OCI-LY3 (cell line): ENCODE data around the gene MED8.

Experiments used
- H2AFZ ChIP-seq: fragments of 200-600, 300-600 bp; shearing (Covaris generic); 2 replicates; pipeline ENCODE4 v1.6.0; 2014; ENCODE audit warnings: antibody characterized with exemption, low read depth, low read length
- H3K27ac ChIP-seq: fragments of 200-600, 300-600 bp; sonication (generic); 2 replicates; pipeline ENCODE4 v1.5.1; 2014; ENCODE audit warnings: mild to moderate bottlenecking, low read length, moderate library complexity, mixed read lengths
- H3K27me3 ChIP-seq: fragments of 200-600, 300-600 bp; sonication (generic); 2 replicates; pipeline ENCODE4 v1.6.1; 2014; ENCODE audit warnings: low read depth, low read length, mixed read lengths
- H3K36me3 ChIP-seq: fragments of 200-600, 300-600 bp; sonication (generic); replicated peaks from 2 replicates; pipeline ENCODE3; 2014; ENCODE audit warnings: low read depth, low read length, mixed read lengths
- H3K4me1 ChIP-seq: fragments of 300-600, 200-600 bp; sonication (generic); 2 replicates; pipeline ENCODE4 v1.6.1; 2014; ENCODE audit warnings: low read length, mixed read lengths
- H3K4me2 ChIP-seq: fragments of 200-600, 300-600 bp; sonication (generic); 2 replicates; pipeline ENCODE4 v1.6.1; 2014; ENCODE audit warnings: low read length, mixed read lengths
- H3K4me3 ChIP-seq: fragments of 300-600, 200-600 bp; sonication (generic); 2 replicates; pipeline ENCODE4 v1.5.1; 2014; ENCODE audit warnings: antibody characterized with exemption, mild to moderate bottlenecking, low read length, moderate library complexity
- H3K79me2 ChIP-seq: fragments of 300-600, 200-600 bp; shearing (Covaris generic); 2 replicates; pipeline ENCODE4 v1.6.1; 2014; ENCODE audit warnings: mild to moderate bottlenecking, low read length, mixed read lengths
- H3K9ac ChIP-seq: fragments of 300-600, 200-600 bp; shearing (Covaris generic); 2 replicates; pipeline ENCODE4 v1.6.0; 2014; ENCODE audit warnings: mild to moderate bottlenecking, low read length, moderate library complexity
- H3K9me3 ChIP-seq: fragments of 200-600, 300-600 bp; shearing (Covaris generic); 2 replicates; pipeline ENCODE4 v1.6.1; 2014; ENCODE audit warnings: low read length, mixed read lengths; ENCODE audit not compliant: insufficient read depth
- H4K20me1 ChIP-seq: fragments of 200-600, 300-600 bp; sonication (generic); 2 replicates; pipeline ENCODE4 v1.6.1; 2016; ENCODE audit warnings: low read length, mixed read lengths; ENCODE audit not compliant: insufficient read depth
- CTCF ChIP-seq: fragments of 200-600, 300-600 bp; sonication (generic); IDR thresholded peaks from 2 replicates; pipeline ENCODE4 v1.5.1; 2014; ENCODE audit warnings: antibody characterized with exemption, low read length, low read depth
- EZH2phosphoT487 ChIP-seq: fragments of 200-600 bp; shearing (Covaris generic); IDR thresholded peaks from 2 replicates; pipeline ENCODE4 v1.6.1; 2018; ENCODE audit warnings: antibody characterized with exemption, mixed run types, low read depth

MED8 gene

DNA sequence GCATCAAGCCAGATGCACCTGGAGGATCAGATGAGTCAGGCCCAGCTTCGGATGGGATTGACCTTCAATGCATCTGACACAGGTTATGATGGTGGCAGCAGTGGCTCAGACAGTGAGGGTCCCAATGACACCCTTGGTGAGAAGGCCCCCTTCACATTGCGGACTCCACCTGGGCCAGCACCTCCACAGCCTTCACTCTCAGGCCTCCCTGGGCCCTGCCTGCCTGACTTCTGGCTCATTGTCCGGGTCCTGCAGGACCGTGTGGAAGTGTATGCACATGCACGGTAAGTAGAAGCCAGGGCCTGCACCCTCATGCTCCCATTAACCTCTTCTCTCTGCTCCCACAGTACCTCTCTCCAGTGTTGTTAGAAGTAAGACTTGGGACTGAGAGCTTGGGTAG lies 43.3 kb upstream of the MED8 start:
- Histone ChIP-seq H3K9me3 (no peaks in the 10 kb centered on the region), H3K27me3 (no peaks in the 10 kb centered on the region), H3K27ac (no peak overlapping the region), H4K20me1 (no peaks in the 10 kb centered on the region), H3K36me3 (no peaks in the 10 kb centered on the region), H3K4me3 (no peak overlapping the region), H2AFZ (no peak overlapping the region), H3K4me2 (no peak overlapping the region), H3K4me1 (no peaks in the 10 kb centered on the region), H3K9ac (no peak overlapping the region), H3K79me2 (no peaks in the 10 kb centered on the region)
- no peak for TF ChIP-seq EZH2phosphoT487
- TF ChIP-seq CTCF: no peak

DNA sequence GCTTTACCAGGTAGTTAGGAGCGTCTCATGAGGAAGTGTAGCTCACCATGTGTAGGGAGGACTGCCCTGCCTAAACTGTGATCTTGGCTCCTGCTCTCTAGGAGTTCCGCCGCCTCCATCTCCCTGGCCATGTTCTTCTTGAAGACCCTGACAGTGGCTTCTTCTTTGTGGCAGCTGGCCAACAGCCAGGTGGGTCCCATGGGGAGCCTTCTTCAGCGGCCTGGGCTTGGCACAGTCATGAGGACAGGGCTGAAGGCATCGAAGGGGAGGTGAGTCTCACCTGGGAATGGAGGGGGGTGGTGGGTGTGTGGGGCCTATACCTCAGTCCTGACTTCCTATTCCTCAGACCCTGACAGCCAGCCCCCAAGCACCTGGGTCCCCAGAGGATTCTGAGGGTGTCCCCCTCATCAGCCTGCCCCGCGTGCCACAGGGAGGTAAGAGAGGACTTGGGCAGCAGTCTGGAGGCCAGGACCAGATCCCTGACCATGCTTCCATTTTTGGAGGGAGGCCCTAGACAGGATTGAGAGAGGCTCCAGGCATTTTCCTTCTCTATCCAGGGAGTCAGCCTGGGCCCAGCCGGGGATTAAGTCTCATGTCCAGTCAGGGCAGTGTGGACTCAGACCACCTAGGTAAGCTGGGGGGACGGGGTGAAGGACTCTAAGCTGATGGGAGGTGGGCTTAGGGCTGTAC lies 42.7 kb upstream of the MED8 start:
- Histone ChIP-seq H3K79me2 (no peaks in the 10 kb centered on the region), H3K9me3 (no peaks in the 10 kb centered on the region), H3K27me3 (no peaks in the 10 kb centered on the region), H3K9ac (no peak overlapping the region), H4K20me1 (no peaks in the 10 kb centered on the region), H3K27ac (no peak overlapping the region), H3K4me2 (no peak overlapping the region), H3K4me1 (no peaks in the 10 kb centered on the region), H2AFZ (no peak overlapping the region), H3K36me3 (no peaks in the 10 kb centered on the region), H3K4me3 (no peak overlapping the region)
- TF ChIP-seq EZH2phosphoT487: no peak
- TF ChIP-seq CTCF: no peak

DNA sequence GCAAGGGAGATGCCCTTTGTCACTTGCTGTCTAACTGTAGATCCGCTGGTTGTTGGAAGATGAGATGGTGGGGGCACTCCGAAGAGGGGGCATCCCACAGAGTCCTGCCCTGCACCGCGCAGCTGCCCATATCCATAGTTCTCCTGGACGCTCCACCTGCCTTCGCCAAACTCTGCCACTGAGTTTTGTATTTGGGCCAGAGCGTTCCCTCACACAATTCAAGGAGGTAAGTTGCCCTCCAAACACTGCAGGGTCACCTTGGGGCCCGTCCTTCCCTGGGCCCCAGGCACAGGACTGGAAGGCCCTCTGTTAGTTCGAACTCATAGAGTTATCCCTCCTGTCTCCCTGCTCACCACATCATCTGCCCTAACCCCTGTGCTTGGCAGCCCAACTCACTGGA lies 42.1 kb upstream of the MED8 start:
- Histone ChIP-seq H3K9me3 (no peaks in the 10 kb centered on the region), H3K4me3 (no peak overlapping the region), H2AFZ (no peak overlapping the region), H3K27ac (no peak overlapping the region), H3K27me3 (no peaks in the 10 kb centered on the region), H3K4me2 (no peak overlapping the region), H3K9ac (no peak overlapping the region), H4K20me1 (no peaks in the 10 kb centered on the region), H3K4me1 (no peaks in the 10 kb centered on the region), H3K79me2 (no peaks in the 10 kb centered on the region), H3K36me3 (no peaks in the 10 kb centered on the region)
- TF ChIP-seq CTCF (no peak), EZH2phosphoT487 (no peak)

DNA sequence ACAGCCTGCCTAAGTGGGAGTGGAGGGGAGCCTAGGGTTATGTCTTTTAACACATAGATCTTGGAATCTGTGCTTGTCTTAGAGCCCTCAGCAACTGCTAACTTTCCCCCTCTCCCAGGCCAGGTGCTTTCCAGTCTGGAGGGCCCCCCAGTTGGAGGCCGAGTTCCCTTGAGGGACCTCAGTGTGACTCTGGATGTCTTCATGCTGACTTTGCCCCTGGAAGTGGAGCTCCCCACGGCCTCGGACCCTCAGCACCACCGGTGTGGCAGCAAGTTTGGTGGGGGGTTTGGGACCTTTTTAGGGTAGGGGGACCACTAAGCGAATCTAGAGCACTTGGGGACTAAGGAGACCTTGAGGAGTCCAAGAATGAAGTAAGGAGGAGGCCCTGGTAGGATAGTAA lies 41.2 kb upstream of the MED8 start:
- H3K9me3 ChIP-seq: no peaks in the 10 kb centered on the region
- no peaks in the 10 kb centered on the region for H3K36me3 ChIP-seq
- H3K79me2 ChIP-seq: no peaks in the 10 kb centered on the region
- no peak overlapping the region for H3K4me2 ChIP-seq
- H3K4me1 ChIP-seq: no peaks in the 10 kb centered on the region
- TF ChIP-seq EZH2phosphoT487 (no peak), CTCF (no peak)
- H3K27me3 ChIP-seq: no peaks in the 10 kb centered on the region
- no peak overlapping the region for H2AFZ ChIP-seq
- H3K9ac ChIP-seq: no peak overlapping the region
- H4K20me1 ChIP-seq: no peaks in the 10 kb centered on the region
- no peak overlapping the region for H3K4me3 ChIP-seq
- H3K27ac ChIP-seq: no peak overlapping the region
